DND-41 (cell line): ENCODE measurements around the gene CPZ.

Experiments used
- CTCF ChIP-seq: IDR thresholded peaks from 2 replicates; pipeline ENCODE4 v1.5.1; 2012; ENCODE audit warnings: borderline replicate concordance, low read length, moderate library complexity, mild to moderate bottlenecking; ENCODE audit not compliant: poor library complexity, severe bottlenecking; ENCODE audit errors: extremely low read depth
- EZH2 ChIP-seq: IDR thresholded peaks from 3 replicates; pipeline ENCODE4 v1.6.1; 2012; ENCODE audit warnings: borderline replicate concordance, low read depth, mild to moderate bottlenecking, moderate library complexity, low read length, inconsistent platforms; ENCODE audit not compliant: severe bottlenecking

- TF ChIP-seq CTCF, result no peak
- TF ChIP-seq EZH2, result no peak
Observed at GRCh38 chr4:8618961-8619720, 26.6 kb downstream of the CPZ start.
